Dermis blood vessel endothelial cell (primary cell): ENCODE results near the gene KLHL35. TPM values are rescaled to one million over a fixed set of nuclear protein-coding genes. Genes with fewer than 3 reads are reported as not detected.
"Not testable (repeated sequence)": the region's sequence is repeated elsewhere in the genome, so short reads cannot be mapped to it uniquely, and the experiment has no call there.

Source experiments
- DNase-seq: peaks from one replicate; pipeline ENCODE4 v3.0.0; 2010
- total RNA-seq: library from RNA; depleted of rRNA; stranded (reverse); fragments of >200 nt; gene quantifications from 2 replicates; pipeline ENCODE4 v1.2.3, GENCODE V29; 2014

The KLHL35 gene
- total RNA-seq, 1 donor from 2014 or later = 0.85 TPM

GRCh38 chr11:75388386-75389275 is 44.4 kb downstream of the KLHL35 start:
- DNase-seq = peak; percentile 95

DNA sequence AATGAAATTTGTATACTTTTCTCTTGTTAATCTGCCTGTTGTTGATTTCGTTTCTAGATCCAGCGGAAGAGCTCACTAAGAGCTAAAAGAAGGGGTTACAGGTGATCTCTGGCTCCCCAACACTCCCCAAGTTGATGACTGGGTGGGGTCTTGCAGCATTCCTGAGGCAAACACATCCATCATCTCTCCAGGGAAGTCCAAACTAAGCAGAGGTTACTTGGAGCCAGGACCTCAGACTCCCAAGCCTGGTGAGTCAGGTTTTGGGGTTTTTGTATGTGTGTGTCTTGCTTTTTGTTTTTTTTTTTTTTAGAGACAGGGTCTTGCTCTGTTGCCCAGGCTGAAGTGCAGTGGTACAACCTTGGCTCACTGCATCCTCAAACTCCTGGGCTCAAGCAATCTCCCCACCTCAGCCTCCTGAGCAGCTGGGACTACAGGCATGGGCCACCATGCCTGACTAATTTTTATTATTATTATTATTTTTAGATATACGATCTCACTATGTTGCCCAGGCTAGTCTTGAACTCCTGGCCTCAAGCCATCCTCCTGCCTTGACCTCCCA is 45.2 kb downstream of the KLHL35 start:
- no peak for DNase-seq

DNA sequence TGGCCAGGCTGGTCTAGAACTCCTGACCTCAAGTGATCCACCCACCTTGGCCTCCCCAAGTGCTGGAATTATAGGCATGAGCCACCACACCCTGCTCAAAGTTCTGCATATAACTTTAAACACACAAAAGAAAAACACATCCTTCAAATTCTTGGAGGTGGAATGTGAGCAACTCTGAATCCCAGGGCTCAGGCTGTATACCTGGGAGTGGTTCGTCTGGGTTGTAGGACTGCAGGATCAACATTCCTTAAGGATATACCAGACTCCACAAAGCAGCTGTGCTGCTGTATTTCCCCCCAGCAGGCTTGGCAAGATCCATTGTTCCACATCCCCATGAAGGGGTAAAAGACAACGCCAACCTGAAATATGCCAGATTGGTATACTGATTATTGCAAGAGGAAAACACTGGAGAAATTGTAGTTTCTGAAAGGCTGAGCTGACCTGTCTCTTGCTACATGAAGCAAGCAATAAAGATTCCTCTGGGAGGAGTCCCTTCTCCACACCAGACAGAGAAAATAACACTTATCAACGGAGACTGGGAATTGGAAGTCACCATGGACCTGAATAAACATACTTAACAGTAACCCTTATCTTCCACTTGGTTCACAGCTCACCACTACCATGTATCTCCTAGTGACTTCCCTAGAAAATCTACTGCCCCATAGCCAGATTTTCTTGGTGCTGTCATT is 45.9 kb downstream of the KLHL35 start:
- no peak for DNase-seq

DNA sequence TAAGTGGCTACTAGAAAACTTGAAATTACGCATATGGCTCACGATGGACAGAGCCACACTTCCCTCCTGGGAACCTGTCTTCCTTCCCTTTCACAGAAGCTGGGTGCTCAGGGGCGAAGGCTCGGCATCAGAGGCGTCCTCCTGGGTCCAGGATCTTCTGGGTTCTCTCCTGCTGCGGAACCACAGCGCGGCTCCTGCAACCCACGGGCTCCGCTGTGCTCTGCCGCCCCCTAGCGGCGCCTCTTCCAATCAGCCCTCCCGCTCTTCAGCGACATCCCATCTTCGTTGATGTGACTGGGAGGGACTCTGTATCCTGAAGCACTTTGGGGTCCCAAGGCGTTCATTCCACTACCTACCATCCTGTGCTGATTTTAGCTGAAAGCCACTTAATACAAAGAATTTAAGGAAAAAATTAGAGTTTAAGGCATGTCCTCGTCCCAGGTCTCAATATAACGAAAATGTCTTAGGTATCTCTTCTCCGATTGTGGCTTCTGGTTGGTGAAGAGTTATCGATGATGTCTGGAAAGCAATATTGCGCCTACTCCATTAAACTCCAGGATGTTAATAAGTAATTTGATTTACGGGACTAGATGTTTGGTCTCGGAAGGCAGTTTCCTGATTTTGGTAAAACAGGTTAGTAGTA is 48.4 kb downstream of the KLHL35 start:
- DNase-seq = peak; percentile 84

DNA sequence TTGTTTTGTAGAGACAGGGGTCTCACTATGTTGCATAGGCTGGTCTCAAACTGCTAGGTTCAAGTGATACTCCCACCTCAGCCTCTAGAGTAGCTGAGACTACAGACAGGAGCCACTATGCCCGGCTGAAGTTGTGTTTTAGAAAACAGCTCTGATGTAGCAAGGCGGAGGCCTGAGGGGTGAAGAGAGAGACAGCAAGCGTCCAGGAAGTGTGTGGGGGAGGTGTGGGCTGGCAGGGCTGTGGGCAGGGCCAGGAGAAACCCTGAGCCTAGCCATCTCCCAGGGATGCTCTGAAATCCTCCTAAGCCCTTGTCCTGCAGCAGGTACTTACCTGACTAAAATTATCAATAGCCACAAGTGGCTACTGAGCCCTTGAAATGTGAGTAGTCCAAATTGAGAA is 49.8 kb downstream of the KLHL35 start:
- no peak for DNase-seq

GRCh38 chr11:75380716-75381420 is 52.1 kb downstream of the KLHL35 start:
- DNase-seq = no peak

DNA sequence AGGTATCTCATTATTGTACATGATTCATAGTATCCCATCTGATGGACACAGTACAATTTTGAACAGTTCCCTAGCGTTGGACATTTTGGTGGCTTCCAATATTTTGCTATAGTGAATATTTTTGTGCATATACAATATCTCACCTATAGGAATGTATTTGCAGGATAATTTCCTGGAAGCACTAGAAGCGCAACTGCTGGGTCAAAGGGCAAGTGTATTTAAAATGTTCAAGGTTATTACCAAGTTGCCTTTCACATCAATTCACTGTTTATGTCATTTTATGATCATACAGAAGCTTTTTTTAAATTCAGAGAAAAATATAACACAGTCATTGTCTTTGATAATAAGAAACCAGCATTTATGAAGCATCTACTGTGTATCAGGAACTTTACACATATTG is 52.8 kb downstream of the KLHL35 start:
- DNase-seq = no peak

GRCh38 chr11:75378776-75379175 is 54.2 kb downstream of the KLHL35 start:
- not testable (repeated sequence) for DNase-seq

DNA sequence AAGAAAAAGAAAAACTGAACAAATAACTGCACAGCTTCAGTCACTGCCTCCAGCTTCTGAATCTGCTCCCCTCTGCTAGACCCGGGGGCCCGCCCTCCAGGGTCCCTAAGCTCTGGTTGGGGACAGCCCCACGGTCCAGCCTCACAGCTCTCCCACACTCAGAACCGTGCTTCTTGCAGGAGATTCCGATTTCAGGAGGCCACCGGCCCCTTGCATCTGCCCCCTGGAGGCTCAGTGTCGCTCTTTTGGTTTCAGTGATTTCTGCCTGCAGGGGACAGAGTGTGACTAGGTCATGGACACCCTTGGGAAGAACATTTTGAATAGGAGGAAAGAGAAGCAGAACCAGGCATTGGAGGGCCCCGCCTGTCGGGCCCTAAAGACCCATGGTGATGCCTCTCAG is 56.8 kb downstream of the KLHL35 start:
- DNase-seq = no peak

DNA sequence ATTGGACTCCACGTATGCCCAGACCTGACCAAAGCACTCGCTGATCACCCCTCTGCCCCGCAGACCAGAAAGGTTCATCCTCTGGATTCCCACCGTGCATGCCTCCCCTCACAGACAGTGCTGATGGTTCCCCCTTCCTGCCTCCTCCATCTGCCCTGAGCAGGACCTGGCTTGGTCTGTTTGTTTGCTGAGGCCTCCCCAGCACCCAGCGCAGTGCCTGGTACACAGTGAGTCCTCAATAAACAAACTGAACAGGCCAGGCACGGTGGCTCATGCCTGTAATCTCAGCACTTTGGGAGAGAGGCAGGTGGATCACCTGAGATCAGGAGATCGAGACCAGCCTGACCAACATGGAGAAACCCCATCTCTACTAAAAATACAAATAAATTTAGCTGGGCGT is 57.4 kb downstream of the KLHL35 start:
- no peak for DNase-seq

DNA sequence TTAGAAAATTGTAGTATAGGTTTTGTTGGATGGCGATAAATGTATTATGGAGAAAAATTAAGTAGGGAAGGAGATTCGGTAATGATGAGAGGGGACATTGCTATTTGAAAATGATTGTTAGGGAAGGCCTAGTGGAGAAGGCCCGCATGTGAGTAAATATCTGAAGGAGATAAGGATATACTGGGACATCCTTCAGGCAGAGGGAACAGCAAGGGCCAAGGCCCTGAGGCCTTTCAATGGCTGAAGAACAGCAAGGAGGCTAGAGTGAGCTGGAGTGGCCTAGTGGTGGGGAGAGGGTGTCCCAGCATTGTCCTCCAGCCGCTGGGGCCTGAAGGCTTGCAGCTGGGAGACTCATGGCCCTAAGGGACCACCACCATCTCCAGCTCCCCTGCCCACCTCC is 58.4 kb downstream of the KLHL35 start:
- DNase-seq = no peak

DNA sequence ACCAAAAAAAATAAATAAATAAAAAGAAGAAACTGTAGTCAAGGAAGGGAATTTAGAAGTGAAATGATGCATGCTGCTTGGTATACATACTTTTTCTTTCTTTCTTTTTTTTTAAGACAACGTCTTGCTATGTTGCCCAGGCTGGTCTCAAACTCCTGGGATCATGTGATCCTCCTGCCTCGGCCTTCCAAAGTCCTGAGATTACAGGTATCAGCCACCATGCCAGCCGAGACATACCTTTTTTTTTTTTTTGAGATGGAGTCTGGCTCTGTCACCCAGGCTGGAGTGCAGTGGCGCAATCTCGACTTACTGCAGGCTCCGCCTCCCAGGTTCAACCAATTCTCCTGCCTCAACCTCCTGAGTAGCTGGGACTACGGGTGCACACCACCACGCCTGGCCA is 59.8 kb downstream of the KLHL35 start:
- no peak for DNase-seq

Other genes with a start within 250 kb of the KLHL35 start
- 0.17 TPM in 1 of 2 replicates, not detected in the other for gene TPBGL, start 192.4 kb downstream of the KLHL35 start, total RNA-seq
- gene ARRB1, start 81.5 kb downstream of the KLHL35 start, total RNA-seq = 223 and 280 TPM in 2 replicates
- 2,018 and 2,797 TPM in 2 replicates for gene RPS3, start 33.7 kb downstream of the KLHL35 start, total RNA-seq
- 37.4 and 40.7 TPM in 2 replicates for gene GDPD5, start 92.7 kb upstream of the KLHL35 start, total RNA-seq
- gene SERPINH1, start 129.1 kb upstream of the KLHL35 start, total RNA-seq = 552 and 903 TPM in 2 replicates
- 0.14 and 0.51 TPM in 2 replicates for gene MAP6, start 235.8 kb upstream of the KLHL35 start, total RNA-seq